Measurements from ENCODE around the gene PIP5K1B.

Gene PIP5K1B

DNA sequence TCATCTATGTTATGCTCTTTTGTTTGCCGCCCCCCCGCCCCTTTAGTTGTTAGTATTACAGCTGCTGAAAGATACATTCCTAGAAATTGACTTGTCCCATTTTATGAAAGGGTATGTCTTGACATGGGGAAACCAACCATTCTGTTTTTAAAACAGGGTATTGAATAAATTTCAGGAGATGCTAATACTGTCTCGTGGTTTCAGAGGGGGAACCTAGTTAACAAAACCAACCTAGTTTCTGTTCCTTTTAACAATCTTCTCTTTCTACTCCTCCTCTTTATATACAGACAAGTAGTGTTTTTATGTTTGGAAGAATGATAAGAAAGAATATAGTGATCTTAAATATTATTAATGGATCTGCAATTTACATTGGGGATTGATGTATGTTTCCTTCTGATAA is 3.5 kb downstream of the PIP5K1B start:
- no peak for DNase-seq (ENCODE audit: low read depth)

DNA sequence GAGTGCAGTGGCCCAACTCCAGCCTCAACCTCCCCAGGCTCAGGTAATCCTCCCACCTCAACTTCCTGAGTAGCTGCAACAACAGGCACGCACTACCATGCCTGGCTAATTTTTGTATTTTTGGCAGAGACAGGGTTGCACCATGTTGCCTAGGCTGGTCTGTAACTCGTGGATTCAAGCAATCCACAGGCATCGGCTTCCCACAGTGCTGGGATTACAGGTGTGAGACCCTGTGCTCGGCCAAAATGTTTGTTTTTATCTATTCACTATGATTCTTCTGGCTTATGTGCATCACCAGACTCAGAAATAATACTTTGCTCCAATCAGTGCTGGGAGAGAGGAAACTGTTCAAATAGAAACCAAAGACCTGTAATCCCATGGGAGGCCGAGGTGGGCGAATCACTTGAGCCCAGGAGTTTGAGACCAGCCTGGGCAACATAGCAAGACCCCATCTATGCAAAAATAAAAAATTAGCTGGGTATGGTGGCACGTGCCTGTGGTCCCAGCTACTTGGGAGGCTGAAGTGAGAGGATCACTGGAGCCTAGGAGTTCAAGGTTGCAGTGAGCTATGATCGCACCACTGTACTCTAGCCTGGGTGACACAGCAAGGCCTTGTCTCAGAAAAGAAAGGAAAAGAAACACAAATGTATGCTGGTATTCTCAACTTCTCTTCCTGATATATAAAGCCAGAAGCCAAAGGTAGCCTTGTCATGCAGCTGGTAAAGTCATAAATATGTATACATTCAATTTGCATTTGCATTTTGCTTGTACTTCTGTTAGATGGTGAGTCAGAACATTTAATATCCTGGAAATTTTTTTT is 4.5 kb downstream of the PIP5K1B start:
- no peak for DNase-seq (ENCODE audit: low read depth)

DNA sequence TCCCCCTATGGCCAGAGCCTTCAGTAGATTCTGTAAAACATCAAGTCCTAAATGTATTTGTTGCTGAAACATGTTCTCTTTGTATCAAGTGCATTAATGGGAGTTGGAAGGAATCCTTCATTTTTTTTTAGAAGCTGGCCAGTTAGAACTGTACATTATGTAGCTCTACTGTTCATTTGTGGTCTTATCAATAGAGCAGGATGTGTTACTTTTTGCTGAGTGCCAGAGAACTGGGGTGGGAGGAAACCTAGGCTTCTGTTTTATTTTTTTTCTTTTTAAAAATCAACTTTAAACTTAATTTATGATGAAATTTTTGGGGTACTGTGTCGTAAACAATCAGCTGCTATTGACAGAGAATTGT is 5.1 kb downstream of the PIP5K1B start:
- DNase-seq (ENCODE audit: low read depth), result no peak

DNA sequence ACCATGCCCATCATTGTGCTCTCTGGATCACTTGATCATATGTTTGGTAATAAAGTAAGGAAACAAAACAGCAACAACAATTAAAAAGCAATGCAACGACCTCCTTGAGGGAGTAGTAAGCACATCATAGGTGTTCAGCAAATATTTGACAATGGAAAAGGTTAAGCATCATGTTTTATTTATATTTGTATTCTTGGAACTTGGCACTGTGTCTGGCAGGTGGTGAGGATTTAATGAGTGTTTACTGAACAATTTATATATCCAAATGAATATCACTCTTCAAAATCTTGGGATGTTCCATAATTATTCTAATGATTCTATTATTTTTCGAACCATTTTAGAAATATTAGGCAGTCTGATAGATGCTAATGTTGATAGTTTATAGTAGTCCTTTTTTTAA is 6.2 kb downstream of the PIP5K1B start:
- no peak for DNase-seq (ENCODE audit: low read depth)

DNA sequence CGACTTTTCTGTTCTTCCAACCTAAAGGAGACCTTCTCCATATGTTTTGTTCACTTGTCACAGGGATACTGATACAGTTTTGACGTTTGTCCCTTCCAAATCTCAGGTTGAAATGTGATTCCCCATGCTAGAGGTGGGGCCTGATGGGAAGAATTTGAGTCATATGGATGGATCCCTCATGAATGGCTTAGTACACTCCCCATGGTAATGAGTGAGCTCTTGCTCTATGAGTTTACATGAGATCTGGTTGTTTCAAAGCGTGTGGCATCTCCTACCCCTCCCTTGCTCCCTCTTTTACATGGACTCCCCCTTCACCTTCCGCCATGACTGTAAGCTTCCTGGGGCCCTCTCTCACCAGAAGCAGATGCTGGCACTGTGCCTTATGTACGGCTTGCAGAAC is 6.9 kb downstream of the PIP5K1B start:
- no peak for DNase-seq (ENCODE audit: low read depth)

DNA sequence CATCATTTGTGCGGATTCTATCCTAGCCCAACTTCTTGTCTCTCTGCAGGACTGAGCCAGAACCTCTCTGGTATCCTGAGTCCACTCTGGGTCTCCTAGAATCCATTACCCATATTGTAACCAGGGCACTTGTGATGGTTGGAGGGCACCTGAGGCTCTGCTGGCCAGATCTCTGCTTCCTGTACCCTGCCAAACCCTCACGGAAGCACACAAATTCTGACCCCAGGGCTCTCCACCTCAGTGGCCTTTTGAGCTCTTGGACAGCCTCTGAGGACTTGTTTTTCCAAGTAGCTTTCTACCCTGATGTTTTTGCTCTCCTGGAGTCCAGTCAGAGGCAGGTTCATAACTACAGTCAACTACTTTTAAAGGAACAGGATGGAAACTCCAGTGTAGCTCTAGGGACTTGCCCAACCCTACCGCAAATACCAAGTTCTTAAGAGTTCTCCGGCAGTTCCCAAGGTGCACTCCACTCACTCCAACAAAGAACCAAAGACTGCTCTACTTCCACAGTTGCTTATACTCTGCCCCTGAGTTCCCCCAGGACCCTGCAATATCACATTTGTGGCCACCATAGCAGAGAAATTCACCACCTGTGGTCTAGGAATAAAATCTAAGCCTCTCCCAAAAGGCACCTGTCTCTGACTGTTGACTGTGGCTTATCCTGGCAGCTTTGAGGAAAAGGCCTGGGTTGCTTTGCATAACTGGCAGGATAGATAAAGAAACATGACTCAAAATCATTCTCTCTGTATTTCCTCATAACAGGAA is 9.6 kb downstream of the PIP5K1B start:
- no peak for DNase-seq (ENCODE audit: low read depth)

DNA sequence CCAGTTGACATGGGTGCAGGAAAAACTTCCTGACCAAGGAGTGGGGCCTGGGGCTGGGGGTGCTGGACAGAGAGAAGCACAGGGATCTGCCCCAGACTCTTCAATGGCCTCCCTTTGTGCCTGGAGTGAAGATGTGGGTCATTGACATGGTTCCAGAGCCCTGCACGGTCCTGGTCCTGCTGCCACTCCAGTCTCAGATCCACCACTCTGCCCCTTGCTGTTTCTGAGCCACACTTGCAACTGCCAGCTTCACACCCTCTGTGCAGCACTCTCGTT is 10.1 kb downstream of the PIP5K1B start:
- DNase-seq (ENCODE audit: low read depth), result no peak

DNA sequence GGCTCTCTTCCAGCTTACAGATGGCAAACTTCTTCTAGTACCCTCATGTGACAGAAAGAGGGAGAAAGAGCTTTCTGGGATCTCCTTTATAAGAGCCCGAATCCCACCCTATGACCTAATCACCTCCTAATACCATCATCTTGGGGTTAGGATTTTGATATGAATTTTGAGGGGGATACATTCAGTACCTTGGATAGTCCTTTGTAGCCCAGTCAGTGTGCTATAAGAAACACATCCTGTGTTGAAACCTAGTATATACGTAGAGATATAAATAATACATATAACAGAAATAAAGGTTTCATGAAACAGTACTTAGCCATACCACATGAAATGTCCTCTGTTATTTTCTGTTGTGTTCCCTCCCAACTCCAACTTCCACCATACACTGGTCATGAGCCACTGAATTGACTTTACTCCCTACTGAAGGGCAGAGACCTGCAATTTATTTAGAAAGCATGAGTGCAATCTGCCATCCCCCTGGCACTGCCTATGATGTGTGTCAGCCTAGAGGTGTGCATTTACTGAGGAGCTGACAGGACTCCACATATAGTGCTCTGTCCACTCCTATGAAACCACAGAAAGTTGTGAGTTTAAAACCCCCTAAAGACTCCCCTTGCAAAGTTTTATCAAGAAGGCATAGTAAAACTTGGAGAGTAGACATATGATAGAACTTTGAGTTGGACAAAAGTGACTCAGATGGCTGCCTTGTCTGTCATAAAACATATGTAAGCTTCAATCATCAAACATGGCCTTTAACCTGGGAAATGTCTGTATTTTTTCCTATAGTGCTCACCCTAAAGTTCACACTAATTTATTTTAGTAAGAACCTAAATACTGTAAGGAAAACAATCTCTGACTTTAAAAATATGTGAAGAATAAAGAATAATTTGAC is 12.8 kb downstream of the PIP5K1B start:
- no peak for DNase-seq (ENCODE audit: low read depth)

DNA sequence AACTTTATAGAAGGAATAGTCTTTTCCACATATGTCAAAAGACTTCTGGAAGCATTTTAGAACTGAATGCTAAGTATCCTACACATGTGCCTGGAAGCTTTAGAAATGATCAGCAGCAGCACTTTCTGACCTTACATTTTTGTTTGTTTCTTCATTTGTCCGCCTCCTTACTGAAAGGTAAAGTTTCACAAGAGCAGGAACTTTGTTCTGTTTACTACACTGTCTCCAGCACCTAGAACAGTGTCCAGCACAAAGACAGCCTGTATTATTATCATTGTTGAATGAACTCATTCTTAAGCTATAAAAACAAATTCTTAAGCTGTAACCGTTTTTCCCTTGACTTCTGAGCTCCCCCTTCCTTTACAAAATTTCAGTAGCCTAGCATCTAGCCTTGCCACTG is 14.8 kb downstream of the PIP5K1B start:
- no peak for DNase-seq (ENCODE audit: low read depth)

DNA sequence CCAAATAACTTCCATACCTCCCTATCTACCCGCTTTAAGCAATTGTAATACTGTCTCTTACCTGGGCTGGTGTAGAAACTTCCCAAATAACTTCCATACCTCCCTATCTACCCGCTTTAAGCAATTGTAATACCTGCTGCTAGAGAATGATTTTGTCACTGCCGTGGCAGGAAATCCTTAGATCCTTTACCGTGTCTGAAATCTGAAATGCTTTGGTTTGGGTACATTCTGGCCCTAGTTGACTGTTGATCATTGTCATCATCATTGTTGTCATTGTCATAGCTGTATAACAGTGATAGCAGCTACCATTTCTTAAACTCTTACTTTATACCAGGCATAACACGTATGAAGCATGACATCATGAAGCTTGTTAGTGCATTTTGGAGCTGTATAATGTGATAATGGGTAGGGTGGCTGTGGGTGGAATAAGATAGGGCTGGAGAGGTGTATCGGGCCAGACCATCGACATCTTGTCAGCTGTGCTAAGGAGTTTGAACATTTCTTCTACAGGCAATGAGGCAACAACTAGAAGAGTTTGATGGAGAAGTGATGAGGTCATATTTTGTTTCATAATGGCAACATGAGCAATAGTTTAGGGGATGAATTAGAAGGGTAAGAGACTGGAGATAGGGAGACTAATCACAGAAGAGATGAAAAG is 15.7 kb downstream of the PIP5K1B start:
- no peak for DNase-seq (ENCODE audit: low read depth)

DNA sequence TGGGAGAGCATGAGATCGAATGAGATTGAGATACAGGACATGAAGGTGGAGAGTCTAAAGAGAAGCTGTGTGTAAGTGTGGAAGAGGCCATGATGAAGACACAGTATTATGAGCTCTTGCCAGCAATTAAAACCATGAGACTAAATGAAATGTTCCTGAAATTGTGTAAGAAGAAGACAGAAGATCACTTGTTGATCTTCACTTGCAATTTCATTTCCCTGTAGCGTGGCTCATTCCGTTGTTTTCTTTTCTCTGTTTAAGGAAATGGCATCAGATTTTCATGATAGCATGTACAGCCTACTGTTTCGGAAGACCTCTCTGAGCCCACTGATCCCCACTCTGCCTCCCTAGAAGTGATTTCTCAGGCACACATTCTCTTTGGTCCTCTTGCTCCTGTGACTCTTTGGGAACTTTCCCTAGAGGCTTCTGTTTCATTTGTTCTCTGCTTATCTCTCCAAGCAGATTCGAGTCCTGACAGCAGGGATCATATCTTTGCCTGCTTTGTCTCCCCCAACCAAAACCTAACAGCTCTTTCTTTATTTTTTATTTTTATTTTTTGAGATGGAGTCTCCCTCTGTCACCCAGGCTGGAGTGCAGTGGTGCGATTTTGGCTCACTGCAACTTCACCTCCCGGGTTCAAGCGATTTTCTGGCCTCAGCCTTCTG is 16.8 kb downstream of the PIP5K1B start:
- DNase-seq (ENCODE audit: low read depth), result no peak

DNA sequence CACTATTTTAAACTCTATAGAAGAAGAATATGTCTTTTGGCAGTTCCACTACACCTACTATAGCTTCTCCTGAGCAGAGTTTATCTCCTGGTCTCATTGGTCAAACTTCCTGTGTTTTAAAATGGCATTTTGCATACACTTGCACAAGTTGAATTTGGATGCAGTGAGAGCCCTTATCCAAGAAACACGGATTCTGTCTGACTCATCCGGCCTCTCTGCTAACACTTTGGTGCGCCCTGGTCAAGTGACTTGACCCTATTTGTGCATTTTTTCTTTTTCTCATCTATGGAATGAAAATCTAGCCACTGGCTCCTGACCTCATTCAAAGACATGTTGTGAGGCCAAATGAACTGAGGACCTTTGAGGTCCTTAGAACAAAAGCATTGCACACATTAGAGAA is 20.0 kb downstream of the PIP5K1B start:
- DNase-seq (ENCODE audit: low read depth), result no peak

DNA sequence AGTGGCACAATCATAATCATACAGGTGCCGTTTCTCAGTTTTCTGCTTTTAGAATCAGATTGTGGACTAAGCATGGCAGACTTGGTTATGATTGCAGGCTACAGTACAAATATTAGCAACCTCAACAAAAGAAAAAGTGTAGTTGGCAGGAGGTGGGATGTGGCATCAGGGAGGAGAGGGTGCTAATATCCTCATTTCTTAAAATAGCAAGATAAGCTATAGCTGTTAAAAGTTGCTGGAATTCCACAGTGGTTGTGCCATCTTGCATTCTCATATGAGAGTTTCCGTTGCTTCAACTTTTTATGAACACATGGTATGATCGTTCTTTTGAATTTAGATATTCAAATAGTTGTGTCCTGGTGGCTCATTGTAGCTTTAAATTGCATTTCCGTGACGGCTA is 21.4 kb downstream of the PIP5K1B start:
- DNase-seq (ENCODE audit: low read depth), result no peak

DNA sequence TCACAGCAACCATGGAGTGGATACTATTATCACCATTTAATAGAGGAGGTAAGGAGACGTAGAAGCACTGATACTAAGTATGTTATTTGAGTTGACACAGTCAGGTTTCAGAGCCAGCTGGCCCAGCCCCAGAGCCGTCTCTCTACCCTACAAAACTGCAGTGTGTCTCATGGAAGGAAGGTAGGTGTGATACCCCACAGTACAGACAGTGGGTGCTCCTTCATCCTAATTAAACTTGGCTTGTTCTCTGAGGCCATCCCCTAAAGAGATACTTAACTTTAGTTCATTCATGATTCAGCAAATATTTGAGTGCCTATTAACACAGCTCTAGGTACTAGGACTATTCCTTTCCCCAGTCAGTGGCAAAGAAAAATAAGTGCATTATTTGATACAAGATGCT is 22.6 kb downstream of the PIP5K1B start:
- no peak for DNase-seq (ENCODE audit: low read depth)

DNA sequence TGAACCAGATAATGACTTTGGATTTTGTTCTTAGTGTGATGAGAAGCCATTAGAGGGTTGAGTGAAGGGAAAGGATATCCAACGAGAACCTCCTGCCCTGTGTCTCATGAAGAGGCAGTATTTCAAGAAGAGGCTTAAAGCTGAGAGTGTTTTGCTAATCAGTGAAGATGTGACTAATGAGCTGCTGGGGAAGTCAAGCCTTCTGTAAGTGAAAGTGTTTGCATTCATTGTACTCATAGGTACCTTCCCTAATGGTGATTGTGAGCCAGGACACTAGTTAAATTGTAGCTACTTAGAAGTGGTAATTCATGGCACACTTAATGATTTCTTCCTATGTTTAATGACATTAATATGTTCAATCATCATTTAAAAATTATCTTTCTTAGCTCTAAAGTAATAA is 23.7 kb downstream of the PIP5K1B start:
- no peak for DNase-seq (ENCODE audit: low read depth)

DNA sequence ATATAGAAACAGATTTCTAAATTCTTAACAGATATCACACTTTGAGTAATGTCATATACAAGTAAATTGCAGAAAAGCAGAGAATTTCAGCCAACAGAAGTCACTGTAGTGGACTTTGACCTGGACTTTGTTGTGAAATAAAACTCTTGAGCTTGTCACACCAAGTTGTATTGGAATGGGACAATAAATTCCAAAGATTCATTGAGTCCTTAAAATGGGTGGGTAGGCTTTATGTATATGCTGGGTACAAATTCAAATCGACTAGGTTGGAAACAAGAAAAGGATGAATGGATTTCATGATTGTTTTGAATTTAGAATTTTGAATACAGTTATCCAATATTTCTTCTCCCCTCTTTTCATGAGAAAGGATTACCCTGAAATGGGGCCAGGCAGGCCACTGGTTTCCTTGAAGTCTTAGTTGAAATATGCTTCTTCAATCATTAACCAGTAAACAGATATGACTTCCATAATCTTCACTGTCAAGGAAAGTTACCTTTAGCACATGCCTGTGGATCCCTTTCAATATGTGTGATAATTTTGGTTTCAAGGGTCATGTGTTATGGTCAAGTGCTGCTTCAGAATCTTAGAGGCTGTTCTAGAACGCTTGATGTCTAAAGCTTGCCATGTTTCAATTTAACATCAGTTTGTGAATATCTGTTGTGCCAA is 25.7 kb downstream of the PIP5K1B start:
- DNase-seq (ENCODE audit: low read depth), result no peak

DNA sequence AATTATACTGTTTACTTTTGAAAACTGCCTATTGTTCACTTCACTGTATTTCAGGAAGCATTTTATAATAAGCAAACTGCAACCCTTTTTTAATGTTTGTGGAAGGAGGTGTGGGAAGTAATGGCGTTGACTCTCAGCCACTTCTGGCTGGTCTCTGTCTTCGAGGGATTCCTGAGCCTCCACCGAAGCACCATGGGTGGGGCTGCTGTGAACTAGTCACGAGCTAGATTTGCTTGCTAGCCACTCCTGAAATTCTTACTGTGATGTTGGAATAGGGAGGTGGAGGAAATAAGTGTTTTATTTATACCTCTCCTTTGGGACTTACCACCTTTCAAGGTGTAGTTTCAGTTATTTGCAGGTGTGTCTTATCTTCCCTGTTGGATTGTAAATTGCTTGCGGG is 26.8 kb downstream of the PIP5K1B start:
- DNase-seq (ENCODE audit: low read depth), result no peak

DNA sequence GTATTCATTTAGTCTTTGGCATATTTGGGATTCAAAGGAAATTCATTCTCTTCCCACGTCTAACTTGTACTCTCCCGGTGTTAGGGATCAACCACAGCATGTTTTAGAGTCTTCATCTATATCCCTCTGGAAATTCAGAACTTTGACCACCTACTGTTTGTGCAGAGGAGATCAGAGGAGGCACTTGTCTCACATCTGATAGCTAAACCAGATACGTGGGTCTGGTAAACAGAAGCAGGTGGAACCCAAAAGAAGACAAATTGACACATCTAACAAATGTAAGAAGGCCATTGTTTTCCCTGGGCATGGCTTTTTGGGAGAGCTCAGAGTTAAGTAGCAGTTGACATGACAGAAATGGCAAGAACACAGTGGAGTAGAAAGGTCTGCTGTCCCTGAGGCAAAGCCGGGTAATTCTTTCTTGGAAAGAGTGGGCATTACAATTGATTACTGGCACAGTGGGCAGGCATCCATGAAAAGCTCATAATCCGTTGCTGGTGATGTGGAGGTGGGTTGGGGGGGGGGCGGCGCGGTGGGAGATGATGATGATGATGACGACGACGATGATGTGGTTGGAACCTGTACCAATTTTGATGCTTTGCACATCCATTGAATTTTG is 27.5 kb downstream of the PIP5K1B start:
- no peak for DNase-seq (ENCODE audit: low read depth)

DNA sequence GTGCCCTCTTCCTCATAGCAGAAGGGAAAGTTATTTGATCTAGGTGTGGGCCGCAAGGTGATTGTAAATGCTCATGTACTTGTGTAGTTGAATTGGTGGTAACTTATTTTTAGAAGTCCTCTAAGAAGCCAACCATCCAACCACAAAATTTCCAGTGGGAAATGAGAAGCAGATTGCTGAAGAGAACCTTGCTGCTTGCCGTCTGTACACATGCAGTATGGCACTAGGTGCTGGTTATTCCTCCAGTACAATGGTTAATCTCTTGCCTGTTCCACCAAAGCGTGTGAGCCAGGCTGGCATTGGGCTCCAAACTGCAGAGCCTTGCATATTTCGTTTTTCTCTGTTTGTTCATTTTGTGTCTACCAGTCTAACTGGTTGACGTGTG is 28.0 kb downstream of the PIP5K1B start:
- no peak for DNase-seq (ENCODE audit: low read depth)

DNA sequence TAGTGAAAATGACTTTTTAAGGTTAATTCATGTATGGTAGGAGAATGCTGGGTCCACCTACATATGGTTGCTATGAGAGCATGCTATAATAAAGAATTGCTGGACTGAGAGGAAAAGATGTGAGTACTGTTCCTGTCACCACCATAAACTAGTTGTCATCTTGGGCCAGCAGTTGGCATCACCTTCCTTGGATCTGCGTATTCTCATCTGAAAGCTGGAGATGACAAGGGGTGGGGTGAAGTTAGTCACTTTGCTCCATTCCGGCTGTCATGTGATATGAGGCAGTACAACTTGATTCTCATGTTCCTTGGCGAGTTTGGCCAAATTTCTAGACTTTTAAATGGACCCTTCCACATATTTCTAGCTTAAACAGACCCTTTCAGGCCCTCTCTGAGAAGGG is 33.3 kb downstream of the PIP5K1B start:
- DNase-seq (ENCODE audit: low read depth), result no peak

DNA sequence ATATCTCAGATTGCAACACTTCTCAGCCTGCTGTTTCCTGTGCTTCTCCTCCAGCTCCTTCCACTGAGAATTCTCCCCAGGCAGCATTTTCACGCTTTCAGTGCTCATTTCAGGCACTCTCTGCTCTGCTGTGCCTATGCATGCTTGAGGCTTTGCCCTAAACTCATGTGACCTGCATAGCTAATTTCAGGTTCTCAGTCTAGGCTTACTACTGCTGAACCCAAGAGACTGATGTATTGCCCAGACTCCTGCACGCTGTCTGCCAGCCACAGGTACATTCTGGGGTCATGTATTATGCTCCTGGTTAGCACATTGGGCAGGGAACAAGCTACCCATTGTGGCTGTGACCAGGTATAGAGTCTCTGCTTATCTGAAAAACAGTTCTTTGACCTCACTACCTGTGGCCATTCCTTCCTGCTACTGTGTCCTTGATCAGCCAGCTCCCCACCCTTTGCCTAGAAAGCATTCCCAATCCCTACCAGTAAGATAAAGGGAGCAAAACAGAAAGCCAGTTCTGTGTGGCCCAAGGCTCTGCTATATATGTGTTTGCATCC is 34.7 kb downstream of the PIP5K1B start:
- DNase-seq (ENCODE audit: low read depth), result no peak

Data from non-pigmented ciliary epithelial cell (primary cell).